Activated CD8-positive, alpha-beta T cell treated with anti-CD3 and anti-CD28 coated beads, Interleukin-2, amount 10 ng/mL, durations not matched to agents 7 days and 5 days (primary cell): ENCODE results near the gene RPRD1A. TPM values are rescaled to one million over a fixed set of nuclear protein-coding genes. Genes with fewer than 3 reads are reported as not detected.
"Not testable (repeated sequence)": the region's sequence is repeated elsewhere in the genome, so short reads cannot be mapped to it uniquely, and the experiment has no call there.

Experiments used
- ATAC-seq: fragments of 150-1000 bp; cut with Tn5 transposase; one replicate; pipeline ENCODE4 v1.10.0; 2021; ENCODE audit warnings: moderate library complexity
- CTCF ChIA-PET: fragments of 350-600 bp; sonication (Branson Sonifier 250); formaldehyde crosslinking; loops from one replicate; lab custom pipeline; 2021; ENCODE audit warnings: antibody characterized with exemption; lab: Charles Lee
- POLR2A ChIA-PET: fragments of 350-600 bp; sonication (Branson Sonifier 250); formaldehyde crosslinking; loops from one replicate; lab custom pipeline; 2021; ENCODE audit warnings: antibody characterized with exemption; lab: Charles Lee
- DNase-seq: peaks from one replicate; pipeline ENCODE4 v3.0.0-alpha.2; 2020
- H3K27ac Mint-ChIP-seq: one replicate; pipeline ENCODE4 v1.8.0; 2021; ENCODE audit warnings: mild to moderate bottlenecking, mixed read lengths
- H3K27me3 Mint-ChIP-seq: one replicate; pipeline ENCODE4 v1.8.0; 2021; ENCODE audit warnings: low read depth, mixed read lengths
- H3K36me3 Mint-ChIP-seq: one replicate; pipeline ENCODE4 v1.8.0; 2021; ENCODE audit warnings: low read depth, mixed read lengths
- H3K4me1 Mint-ChIP-seq: one replicate; pipeline ENCODE4 v1.8.0; 2021; ENCODE audit warnings: low read depth, mixed read lengths
- H3K4me3 Mint-ChIP-seq: one replicate; pipeline ENCODE4 v1.8.0; 2021; ENCODE audit warnings: mild to moderate bottlenecking, mixed read lengths
- H3K9me3 Mint-ChIP-seq: one replicate; pipeline ENCODE4 v1.8.0; 2022; ENCODE audit warnings: mixed read lengths; ENCODE audit not compliant: insufficient read depth
- total RNA-seq, 2 experiments: library from RNA; stranded (reverse); gene quantifications; one replicate each; pipeline ENCODE4 v1.2.3, GENCODE V29; 2021

RPRD1A gene
- total RNA-seq, 2 experiments from 2014 or later: 26.8 to 28.2 TPM

DNA sequence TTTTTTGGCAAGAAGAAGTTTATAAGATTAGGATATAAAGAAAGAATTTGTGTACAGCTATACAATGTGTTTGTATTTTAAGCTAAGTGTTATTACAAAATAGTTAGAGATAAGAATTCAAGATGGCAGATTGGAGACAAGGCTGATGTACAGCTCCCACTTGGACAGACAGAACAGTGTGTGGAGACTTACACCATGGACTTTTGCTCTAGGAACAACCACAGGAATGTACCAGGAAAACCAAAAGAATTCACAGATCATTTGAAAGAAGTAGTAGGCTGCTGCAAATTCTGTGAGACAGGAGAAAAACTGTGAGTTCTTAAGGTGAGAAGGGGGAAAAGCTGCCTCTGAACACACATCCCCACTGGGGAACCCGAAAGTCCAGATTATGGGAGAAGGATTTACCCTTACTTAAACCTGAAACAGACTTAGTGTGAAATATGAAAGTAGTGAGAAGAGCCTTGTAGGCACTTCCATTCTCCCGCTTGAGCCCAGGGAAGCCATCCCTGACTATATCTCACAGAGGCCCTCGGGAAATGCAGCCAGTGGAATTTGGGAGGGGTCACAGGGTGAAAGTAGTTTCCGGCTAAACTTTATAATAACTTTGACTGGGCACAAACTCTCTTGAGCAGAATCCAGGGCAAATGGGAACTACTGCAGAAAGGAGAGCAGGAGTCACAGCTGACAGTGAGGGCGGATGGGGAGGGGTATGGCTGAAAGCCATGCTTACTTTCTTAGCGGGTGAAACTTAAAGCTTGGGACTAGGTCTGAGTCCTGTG, 11.6 kb upstream of the RPRD1A start:
- Mint-ChIP-seq H3K4me3 (no peak overlapping the region), H3K36me3 (peaks cover 4% of the 10 kb centered on the region), H3K4me1 (peaks cover 14% of the 10 kb centered on the region), H3K9me3 (peaks cover 20% of the 10 kb centered on the region), H3K27me3 (peaks cover 6% of the 10 kb centered on the region), H3K27ac (no peak overlapping the region)
- ATAC-seq (no peak), DNase-seq (no peak)
- POLR2A ChIA-PET: interaction anchor here (0.8 kb wide), 1 partner anchor 96 kb away, joined by 3 read pairs; no protein-coding TSS in a partner anchor
- CTCF ChIA-PET: no interaction called here

DNA sequence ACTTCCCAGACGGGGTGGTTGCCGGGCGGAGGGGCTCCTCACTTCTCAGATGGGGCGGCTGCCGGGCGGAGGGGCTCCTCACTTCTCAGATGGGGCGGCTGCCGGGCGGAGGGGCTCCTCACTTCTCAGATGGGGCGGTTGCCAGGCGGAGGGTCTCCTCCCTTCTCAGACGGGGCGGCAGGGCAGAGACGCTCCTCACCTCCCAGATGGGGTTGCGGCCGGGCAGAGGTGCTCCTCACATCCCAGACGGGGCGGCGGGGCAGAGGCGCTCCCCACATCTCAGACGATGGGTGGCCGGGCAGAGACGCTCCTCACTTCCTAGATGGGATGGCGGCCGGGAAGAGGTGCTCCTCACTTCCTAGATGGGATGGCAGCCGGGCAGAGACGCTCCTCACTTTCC, 10.4 kb upstream of the RPRD1A start:
- H3K4me1 Mint-ChIP-seq, H3K4me3 Mint-ChIP-seq, DNase-seq, H3K27ac Mint-ChIP-seq, H3K36me3 Mint-ChIP-seq, POLR2A ChIA-PET, CTCF ChIA-PET, ATAC-seq: not testable (repeated sequence)
- H3K27me3 Mint-ChIP-seq: peaks cover 12% of the 10 kb centered on the region
- H3K9me3 Mint-ChIP-seq: peaks cover 20% of the 10 kb centered on the region

DNA sequence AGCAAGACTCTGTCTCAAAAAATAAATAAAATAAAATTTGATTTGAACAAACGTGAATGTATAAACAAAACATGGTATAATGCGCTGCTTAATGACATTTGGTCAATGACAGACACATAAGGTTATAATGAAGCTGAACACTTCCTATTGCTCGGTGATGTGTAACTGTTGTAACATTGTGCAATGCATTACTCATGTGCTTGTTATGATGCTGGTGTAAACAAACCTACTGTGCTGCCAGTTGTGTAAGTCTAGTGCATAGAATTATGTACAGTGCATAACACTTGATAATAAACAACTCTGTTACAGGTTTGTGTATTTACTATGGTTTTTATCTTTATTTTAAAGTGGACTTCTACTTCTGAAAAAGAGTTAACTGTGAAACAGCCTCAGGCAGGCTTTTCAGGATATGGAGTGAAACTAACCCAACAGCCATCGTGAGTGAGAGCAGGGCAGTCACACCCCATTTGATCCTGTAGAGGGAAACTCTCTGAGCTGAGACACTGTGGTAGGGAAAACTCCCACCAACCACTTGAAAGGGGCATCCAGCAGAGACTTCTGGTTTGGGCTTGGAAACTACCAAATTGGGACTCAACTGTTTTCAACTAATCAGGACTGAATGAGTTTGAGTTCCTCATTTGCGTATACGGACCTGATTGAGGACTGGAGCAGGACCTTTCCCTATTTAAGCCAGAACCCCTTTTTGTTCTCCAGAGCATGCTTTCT, 8.7 kb upstream of the RPRD1A start:
- POLR2A ChIA-PET: no interaction called here
- H3K9me3 Mint-ChIP-seq: peaks cover 13% of the 10 kb centered on the region
- ATAC-seq (no peak), DNase-seq (no peak)
- no peak overlapping the region for H3K4me3 Mint-ChIP-seq
- H3K27ac Mint-ChIP-seq: no peak overlapping the region
- H3K36me3 Mint-ChIP-seq: peaks cover 2% of the 10 kb centered on the region
- no peaks in the 10 kb centered on the region for H3K4me1 Mint-ChIP-seq
- H3K27me3 Mint-ChIP-seq: peaks cover 12% of the 10 kb centered on the region
- CTCF ChIA-PET: no interaction called here

DNA sequence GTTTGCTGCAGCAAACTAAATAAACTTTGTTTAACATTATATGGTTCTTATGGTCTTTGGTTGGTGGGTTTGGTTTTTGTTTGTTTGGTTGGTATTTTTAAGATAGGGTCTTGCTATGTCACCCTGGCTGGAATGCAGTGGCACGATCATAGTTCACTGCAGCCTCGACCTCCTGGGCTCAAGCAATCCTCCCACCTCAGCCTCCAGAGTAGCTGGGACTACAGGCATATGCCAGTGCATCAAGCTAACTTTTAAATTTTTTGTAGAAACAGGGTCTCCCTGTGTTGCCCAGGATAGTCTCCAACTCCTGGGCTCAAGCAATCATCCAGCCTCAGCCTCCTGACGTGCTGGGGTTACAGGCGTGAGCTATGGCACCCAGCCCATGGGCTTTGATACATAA, 7.1 kb upstream of the RPRD1A start:
- peaks cover 15% of the 10 kb centered on the region for H3K27me3 Mint-ChIP-seq
- no peaks in the 10 kb centered on the region for H3K4me1 Mint-ChIP-seq
- DNase-seq (no peak), ATAC-seq (no peak)
- ChIA-PET CTCF (interaction anchor here (1.0 kb wide), 1 partner anchor 21 kb away, joined by 5 read pairs; no protein-coding TSS in a partner anchor), POLR2A (no interaction called here)
- H3K27ac Mint-ChIP-seq: no peak overlapping the region
- H3K9me3 Mint-ChIP-seq: no peaks in the 10 kb centered on the region
- no peak overlapping the region for H3K4me3 Mint-ChIP-seq
- no peaks in the 10 kb centered on the region for H3K36me3 Mint-ChIP-seq

DNA sequence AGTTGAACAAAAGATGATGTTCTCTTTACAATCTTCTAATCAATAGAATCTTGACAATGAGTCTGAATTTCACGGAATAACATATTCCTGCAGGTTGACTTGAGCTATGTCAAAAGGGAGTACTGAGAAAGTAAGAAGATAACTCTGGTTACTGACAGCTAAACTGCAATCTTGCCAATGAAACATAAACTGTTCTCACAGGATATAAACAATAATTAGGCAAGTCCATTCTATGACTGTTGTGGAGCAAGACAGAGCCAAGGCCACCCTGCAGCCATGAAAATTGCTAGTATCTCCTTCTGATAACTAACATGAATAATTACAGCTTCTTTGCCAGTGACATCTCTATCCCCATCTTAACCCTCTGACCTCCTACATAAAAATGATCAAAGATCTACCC, 6.3 kb upstream of the RPRD1A start:
- Mint-ChIP-seq H3K4me1 (no peaks in the 10 kb centered on the region), H3K27me3 (peaks cover 15% of the 10 kb centered on the region), H3K36me3 (no peaks in the 10 kb centered on the region), H3K4me3 (no peak overlapping the region), H3K9me3 (no peaks in the 10 kb centered on the region), H3K27ac (no peak overlapping the region)
- DNase-seq (no peak), ATAC-seq (no peak)
- POLR2A ChIA-PET: no interaction called here
- CTCF ChIA-PET: interaction anchor here (0.7 to 1.0 kb wide), 2 partner anchors 22 to 49 kb away, joined by 3 to 5 read pairs; no protein-coding TSS in a partner anchor

DNA sequence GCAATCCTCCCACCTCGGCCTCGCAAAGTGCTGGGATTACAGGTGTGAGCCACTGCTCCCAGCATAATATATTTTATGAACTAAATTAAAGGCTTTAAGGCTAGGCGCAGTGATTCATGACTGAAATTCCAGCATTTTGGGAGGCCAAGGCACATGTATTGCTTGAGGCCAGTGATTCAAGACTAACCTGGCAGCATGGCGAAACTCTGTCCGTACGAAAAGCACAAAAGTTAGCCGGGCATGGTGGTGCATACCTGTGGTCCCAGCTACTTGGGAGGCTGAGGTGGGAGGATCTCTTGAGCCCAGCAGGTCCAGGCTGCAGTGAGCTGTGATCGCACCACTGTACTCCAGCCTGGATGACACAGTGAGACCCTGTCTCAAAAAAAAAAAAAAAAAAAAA, 5.0 kb upstream of the RPRD1A start:
- ATAC-seq, CTCF ChIA-PET, H3K4me1 Mint-ChIP-seq, POLR2A ChIA-PET, H3K9me3 Mint-ChIP-seq, H3K36me3 Mint-ChIP-seq, H3K27ac Mint-ChIP-seq, DNase-seq, H3K4me3 Mint-ChIP-seq: not testable (repeated sequence)
- H3K27me3 Mint-ChIP-seq: peaks cover 15% of the 10 kb centered on the region

DNA sequence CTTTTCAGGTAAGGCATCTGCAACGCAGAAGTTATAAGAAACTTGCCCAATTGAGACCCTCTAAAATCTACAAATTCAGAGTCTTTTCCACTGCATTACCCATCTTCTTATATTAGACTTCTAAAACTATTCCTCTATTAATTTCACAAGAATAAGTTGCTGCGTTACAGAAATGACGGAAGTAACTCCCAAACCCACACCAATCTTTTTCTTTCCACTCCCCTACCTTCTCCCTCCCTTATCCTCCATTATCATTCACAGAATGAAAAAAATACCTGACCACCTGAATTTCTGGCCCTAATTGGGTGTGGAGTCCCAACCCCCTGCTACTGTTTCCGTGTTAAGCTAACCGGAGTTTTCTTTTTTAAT, 689 bp downstream of the RPRD1A start:
- no peak for ATAC-seq
- H3K4me1 Mint-ChIP-seq: peaks cover 32% of the 10 kb centered on the region
- peaks cover 3% of the 10 kb centered on the region for H3K27me3 Mint-ChIP-seq

DNA sequence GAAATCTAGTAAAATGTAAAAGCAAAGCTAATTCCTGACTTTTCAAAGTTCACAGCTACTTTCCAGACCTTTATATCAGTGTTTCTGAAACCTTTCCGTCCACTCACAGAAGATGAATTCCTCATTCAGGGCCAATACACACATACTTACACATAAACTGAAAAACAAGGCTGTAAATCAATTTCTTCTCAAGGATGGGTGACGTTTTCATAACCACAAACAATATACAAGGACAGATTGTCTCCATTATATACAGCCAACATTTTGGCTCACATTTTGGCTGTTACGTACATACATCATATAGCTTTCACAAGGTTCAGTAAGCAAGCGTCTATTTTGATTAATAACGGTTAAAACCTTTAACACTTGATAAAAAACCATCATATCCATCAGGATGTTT, 1.4 kb downstream of the RPRD1A start:
- no peak for DNase-seq
- Mint-ChIP-seq H3K27ac (peak overlapping the region; percentile 7), H3K4me3 (peak overlapping the region; percentile 95), H3K4me1 (peaks cover 32% of the 10 kb centered on the region), H3K36me3 (peaks cover 14% of the 10 kb centered on the region), H3K9me3 (no peaks in the 10 kb centered on the region), H3K27me3 (peaks cover 3% of the 10 kb centered on the region)
- ATAC-seq: no peak
- ChIA-PET CTCF (no interaction called here), POLR2A (interaction anchor here (1.0 to 2.4 kb wide), 2 partner anchors 63 to 94 kb away, joined by 3 to 10 read pairs; partner anchors contain the start of genes ELP2, RMP24 and SLC39A6)

More for the DNA sequence above, 689 bp downstream of the RPRD1A start:
- Mint-ChIP-seq H3K36me3 (peaks cover 14% of the 10 kb centered on the region), H3K9me3 (no peaks in the 10 kb centered on the region), H3K4me3 (peak overlapping the region; percentile 95), H3K27ac (peak overlapping the region; percentile 94)
- DNase-seq: no peak
- ChIA-PET CTCF (no interaction called here), POLR2A (interaction anchor here (0.7 to 2.4 kb wide), 4 partner anchors 10 to 63 kb away, joined by 3 to 10 read pairs (median 3); partner anchors contain the start of genes ELP2 and SLC39A6)

DNA sequence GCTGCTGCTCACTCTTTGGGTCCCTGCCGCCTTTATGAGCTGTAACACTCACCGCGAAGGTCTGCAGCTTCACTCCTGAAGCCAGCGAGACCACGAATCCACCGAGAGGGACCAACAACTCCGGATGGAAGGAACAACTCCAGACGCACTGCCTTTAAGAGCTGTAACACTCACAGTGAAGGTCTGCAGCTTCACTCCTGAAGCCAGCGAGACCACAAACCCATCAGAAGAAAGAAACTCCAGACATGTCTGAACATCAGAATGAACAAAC, 2.6 kb downstream of the RPRD1A start:
- not testable (repeated sequence) for H3K9me3 Mint-ChIP-seq, ATAC-seq, H3K27me3 Mint-ChIP-seq, DNase-seq
- Mint-ChIP-seq H3K36me3 (peaks cover 14% of the 10 kb centered on the region), H3K27ac (peak overlapping the region; percentile 46), H3K4me1 (peaks cover 32% of the 10 kb centered on the region), H3K4me3 (peak overlapping the region; percentile 5)
- ChIA-PET POLR2A (interaction anchor here (0.6 to 1.2 kb wide), 3 partner anchors 63 to 92 kb away, joined by 3 to 4 read pairs (median 3); partner anchors contain the start of genes ELP2, RMP24 and SLC39A6), CTCF (interaction anchor here (1.0 kb wide), 1 partner anchor 47 kb away, joined by 4 read pairs; no protein-coding TSS in a partner anchor)

DNA sequence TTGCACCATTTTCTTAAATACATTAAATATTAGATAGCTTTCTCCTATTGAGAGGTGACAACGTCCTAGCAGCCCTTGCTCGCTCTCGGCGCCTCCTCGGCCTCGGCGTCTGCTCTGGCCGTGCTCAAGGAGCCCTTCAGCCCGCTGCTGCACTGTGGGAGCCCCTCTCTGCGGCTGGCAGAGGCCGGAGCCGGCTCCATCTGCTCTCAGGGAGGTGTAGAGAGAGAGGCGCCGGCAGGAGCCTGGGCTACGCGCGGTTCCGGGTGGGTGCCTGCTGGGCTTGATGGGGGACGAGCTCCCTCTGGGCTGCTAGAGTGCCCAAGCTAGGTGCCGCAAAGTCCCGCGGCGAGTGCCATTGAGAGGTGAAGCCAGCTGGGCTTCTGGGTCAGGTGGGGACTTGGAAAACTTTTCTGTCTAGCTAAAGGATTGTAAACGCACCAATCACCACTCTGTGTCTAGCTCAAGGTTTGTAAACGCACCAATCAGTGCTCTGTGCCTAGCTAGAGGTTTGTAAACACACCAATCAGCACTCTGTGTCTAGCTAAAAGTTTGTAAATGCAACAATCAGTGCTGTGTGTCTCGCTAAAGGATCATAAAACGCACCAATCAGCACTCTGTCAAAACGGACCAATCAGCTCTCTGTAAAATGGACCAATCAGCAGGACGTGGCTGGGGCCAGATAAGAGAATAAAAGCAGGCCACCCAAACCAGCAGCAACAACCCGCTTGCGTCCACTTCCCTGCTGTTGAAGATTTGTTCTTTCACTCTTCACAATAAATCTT, 3.1 kb downstream of the RPRD1A start:
- H3K27ac Mint-ChIP-seq: peak overlapping the region; percentile 46
- ChIA-PET CTCF (interaction anchor here (1.0 kb wide), 1 partner anchor 46 kb away, joined by 4 read pairs; no protein-coding TSS in a partner anchor), POLR2A (interaction anchor here (0.6 to 1.2 kb wide), 3 partner anchors 63 to 92 kb away, joined by 3 to 4 read pairs (median 3); partner anchors contain the start of genes ELP2, RMP24 and SLC39A6)
- ATAC-seq (no peak), DNase-seq (no peak)
- no peaks in the 10 kb centered on the region for H3K27me3 Mint-ChIP-seq
- no peak overlapping the region for H3K4me3 Mint-ChIP-seq
- H3K4me1 Mint-ChIP-seq: peaks cover 32% of the 10 kb centered on the region
- H3K9me3 Mint-ChIP-seq: no peaks in the 10 kb centered on the region
- peaks cover 14% of the 10 kb centered on the region for H3K36me3 Mint-ChIP-seq

DNA sequence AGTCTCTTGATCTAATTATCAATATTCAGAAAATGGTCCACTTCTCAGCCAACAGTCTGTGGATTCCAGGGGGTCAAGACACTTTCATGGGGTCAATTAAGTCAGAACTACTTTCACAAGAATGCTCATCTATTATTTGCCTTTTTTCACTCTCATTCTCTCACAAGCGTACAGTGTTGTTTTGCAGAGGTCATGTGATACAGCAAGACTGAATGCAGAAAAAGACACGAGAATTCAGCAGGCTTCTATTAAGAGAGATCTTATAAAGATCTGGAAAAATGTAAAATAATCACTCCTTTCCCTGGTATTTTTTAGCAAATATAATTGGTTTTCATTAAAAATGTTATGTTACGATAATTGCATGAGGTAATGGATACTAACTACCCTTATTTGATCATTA, 8.7 kb downstream of the RPRD1A start:
- POLR2A ChIA-PET: no interaction called here
- H3K4me1 Mint-ChIP-seq: peaks cover 8% of the 10 kb centered on the region
- H3K36me3 Mint-ChIP-seq: peaks cover 11% of the 10 kb centered on the region
- DNase-seq (no peak), ATAC-seq (no peak)
- H3K27ac Mint-ChIP-seq: no peak overlapping the region
- H3K9me3 Mint-ChIP-seq: peaks cover 1% of the 10 kb centered on the region
- H3K27me3 Mint-ChIP-seq: no peaks in the 10 kb centered on the region
- CTCF ChIA-PET: no interaction called here
- H3K4me3 Mint-ChIP-seq: no peak overlapping the region
